C1 segment of cervical spinal cord (tissue), 14 donors: ENCODE data around the gene KL.

Experiments used
- DNase-seq, 14 donors: peaks; one replicate each; lab custom pipeline; 2025; lab: John Stamatoyannopoulos, UW

KL gene

DNA sequence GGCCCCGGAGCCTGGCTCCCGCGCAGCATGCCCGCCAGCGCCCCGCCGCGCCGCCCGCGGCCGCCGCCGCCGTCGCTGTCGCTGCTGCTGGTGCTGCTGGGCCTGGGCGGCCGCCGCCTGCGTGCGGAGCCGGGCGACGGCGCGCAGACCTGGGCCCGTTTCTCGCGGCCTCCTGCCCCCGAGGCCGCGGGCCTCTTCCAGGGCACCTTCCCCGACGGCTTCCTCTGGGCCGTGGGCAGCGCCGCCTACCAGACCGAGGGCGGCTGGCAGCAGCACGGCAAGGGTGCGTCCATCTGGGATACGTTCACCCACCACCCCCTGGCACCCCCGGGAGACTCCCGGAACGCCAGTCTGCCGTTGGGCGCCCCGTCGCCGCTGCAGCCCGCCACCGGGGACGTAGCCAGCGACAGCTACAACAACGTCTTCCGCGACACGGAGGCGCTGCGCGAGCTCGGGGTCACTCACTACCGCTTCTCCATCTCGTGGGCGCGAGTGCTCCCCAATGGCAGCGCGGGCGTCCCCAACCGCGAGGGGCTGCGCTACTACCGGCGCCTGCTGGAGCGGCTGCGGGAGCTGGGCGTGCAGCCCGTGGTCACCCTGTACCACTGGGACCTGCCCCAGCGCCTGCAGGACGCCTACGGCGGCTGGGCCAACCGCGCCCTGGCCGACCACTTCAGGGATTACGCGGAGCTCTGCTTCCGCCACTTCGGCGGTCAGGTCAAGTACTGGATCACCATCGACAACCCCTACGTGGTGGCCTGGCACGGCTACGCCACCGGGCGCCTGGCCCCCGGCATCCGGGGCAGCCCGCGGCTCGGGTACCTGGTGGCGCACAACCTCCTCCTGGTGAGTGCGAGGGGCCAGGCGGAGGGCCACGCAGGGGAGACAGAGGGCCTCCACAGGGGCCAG, at the start of gene KL:
Gene KL (plus strand): TSS at position 10 of the 909 bp plus-strand sequence. CDS start 18 bp downstream, at position 28.
- DNase-seq, result no peak

GRCh38 chr13:32967584-32968182, 48.5 kb upstream of the KL start:
- no peak for DNase-seq

DNA sequence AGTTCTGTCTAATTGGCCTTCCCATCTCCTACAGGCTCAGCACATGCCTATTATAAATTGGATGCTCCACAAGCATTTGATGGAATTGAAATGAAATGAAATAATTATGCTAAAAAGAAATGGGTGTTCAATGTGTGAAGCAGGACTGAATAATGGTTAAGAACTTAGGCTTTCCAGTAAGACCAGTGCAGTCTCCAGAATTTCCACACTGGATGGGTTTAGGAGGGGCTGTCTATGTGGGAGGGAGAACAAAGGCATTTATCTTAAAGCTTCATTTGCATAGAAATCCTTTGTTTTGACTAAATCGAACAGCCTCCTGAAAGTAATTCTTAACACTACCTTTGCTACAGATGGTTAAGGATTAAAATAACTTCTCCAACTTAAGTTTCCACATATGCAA, 47.9 kb upstream of the KL start:
- DNase-seq, result no peak

GRCh38 chr13:32968793-32969192, 47.4 kb upstream of the KL start:
- DNase-seq, result no peak

DNA sequence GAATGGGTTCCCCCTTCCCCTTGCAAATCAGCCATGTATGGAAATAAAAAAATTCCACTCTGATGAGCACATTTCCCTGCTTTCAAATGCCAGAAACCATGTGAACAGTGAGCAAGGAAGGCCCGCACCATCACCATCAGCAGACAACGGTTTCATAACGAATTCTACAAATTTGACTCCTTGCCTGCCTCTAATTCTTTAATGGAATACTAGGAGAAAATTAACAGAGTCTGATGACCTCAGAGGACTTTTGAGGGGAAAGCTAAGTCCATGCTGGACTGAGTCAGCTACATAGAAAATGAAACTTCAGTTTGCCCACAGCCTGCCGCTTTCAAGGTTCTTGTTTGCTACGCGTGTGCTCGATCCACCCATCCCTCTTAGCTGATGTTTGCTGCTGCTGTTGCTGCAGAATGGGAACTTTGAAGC, 46.7 kb upstream of the KL start:
- no peak for DNase-seq

DNA sequence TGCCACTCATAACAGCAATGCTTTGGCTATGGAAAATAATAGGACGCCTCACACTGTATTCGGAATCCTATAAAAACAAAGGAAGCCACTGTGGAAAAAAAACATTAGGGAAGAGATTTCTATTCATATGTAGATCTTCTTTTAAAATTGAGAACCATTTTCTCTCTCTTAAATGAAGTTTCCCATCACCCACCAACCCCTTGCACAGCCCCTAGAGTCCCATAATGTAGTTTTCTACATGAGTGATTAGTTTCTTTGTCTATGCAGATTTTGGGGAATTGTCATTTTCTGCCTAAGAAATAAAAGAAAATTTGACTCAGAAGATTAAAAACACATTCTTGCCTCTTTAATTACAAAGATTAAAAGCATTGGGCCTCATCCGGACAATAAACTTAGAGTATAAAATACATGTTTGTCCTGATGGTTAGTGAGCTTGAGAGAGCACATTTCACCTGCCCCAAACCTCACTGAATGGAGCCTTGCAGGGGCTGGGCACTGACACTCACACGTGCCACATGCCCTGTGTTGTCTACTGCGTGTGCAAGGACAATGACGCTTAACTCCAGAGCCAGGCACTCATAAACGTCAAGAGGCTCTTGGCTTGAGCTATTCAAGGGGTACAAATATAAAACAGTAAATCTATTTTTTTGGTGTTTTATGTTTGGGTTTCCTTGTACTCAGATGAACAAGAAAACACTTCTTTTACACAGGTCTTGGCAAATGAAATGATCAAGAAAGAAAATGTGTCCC, 40.0 kb upstream of the KL start:
- no peak for DNase-seq

- DNase-seq, result no peak
Observed at GRCh38 chr13:32976912-32977311, 39.3 kb upstream of the KL start.

GRCh38 chr13:32977321-32977720, 38.9 kb upstream of the KL start:
- DNase-seq, result no peak

DNA sequence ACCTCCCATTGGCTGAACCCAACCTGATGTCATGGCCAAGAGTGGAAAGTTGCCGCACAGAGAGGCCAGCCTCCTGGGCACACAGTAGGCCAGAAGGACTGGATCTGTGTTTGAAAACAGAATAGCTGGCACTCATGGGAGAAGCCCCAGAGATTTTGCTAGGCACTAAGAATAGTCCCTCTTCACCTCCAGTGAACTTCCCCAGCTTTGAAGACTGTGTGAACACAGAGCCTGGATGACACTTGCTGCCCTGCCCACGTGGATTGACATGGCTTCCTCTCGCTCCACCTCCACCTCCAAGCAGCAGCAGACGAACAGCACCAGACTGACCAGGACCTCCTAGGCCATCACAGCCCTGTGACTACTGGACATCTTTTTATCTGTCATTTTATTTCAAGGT, 37.9 kb upstream of the KL start:
- DNase-seq, result no peak

DNA sequence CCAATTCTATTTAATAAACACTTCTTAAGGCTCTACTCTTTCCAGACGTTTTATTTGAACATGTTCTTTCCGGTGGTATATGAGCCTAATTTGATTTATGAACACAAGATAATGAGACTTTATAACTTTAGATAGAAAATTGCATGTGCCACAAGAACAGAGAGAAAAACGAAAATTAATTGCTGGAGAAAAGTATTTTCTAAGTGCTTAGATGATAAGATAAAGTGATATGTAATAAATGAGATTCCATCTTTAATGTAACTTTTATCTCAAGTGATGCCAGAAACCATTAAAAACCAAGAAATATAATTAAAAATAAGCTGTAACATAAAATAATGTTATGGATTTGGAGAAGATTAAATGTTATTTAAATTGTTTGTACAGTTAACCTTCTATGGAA, 33.2 kb upstream of the KL start:
- no peak for DNase-seq

GRCh38 chr13:32984857-32985626, 31.2 kb upstream of the KL start:
- DNase-seq, result no peak

DNA sequence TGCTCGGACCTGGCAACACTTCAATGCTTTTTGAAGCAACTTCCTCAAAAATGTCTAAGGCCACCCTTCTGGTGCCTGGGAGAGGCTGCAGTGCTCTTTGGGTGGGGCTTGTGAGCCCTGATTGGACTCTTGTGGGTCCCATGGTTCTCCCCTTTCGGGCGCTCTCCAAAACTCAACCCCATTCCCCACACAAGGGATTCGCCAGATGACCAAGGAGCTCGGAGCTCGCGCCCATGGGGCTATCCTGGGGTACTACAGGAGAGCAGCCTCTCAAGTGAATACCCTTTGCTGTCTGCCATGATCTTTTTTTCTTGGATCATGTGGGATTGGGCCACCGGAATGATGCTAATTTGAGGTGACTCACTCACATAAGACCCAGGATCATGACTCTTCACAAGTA, 29.7 kb upstream of the KL start:
- DNase-seq, result no peak

- DNase-seq, result no peak
Observed at GRCh38 chr13:32987462-32987861, 28.8 kb upstream of the KL start.

DNA sequence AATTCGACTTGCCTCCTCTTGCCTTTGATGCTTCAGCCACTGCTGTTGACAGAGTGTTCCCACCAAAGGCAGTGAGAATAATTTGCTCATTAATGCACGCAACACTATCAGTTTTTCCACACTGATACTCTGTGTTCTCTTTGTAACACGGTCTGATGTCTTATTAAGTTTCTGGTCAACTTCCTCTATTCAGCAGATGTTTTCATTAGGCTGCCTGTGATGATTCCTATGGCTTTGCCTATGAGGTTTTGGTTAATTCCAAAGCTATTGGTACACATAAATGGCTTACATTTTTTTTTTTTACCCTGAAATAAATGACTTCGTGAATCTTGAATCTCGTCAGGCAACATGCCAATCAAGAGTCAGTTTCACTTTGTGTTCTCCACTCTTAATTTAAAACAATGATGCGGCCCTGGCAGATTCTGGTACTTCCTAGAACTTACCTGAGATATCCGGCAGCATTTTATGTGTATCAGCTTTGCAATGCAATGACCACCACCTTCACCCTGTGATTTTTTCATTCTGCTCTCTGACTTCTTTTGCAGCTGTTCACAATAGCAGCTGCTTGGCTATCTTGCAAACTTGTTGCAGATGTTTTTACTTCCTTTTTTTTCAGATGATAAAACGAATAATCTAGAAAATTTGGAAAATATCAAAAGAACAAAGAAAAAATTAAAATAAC, 27.5 kb upstream of the KL start:
- DNase-seq, result no peak

- no peak for DNase-seq
Observed at GRCh38 chr13:32989290-32989667, 26.9 kb upstream of the KL start.

DNA sequence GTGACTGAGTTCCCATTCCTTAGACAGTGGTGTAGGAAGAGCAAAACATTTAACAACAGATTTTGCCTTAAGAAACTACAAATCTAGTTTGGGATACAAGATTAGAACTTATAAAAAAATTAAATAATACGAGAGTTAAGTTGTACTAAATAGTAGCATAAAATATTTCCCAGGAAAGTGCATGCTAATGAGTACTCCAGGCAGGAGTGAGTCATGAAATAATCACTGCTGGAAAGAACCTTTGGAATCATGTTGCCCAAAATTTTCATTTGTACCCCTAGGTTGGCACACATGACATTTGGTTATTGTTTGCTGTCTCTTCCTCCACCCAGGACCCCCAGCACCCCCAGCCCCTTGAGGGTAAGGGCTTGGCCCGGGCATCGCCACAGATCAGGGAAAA, 26.3 kb upstream of the KL start:
- DNase-seq, result no peak

GRCh38 chr13:32993145-32993544, 23.1 kb upstream of the KL start:
- DNase-seq, result no peak

DNA sequence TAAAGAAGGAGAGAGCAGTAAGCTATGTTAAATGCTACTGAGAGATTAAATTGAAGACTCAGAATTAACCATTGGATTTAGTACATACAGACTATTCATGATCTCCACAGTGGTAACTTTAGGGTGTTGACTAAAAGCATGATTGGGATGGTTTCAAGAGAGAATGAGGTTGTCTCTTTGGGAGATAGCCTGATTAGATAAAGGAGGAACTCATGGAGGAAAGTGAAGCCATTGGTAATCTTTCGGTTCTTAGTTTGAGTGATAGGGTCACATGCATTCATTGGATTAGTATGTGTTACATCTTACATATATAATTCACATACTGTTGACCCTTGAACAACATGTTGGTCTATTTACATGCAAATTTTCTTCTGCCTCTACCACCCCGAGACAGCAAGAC, 18.8 kb upstream of the KL start:
- DNase-seq, result no peak

- no peak for DNase-seq
Observed at GRCh38 chr13:32998966-32999365, 17.3 kb upstream of the KL start.

DNA sequence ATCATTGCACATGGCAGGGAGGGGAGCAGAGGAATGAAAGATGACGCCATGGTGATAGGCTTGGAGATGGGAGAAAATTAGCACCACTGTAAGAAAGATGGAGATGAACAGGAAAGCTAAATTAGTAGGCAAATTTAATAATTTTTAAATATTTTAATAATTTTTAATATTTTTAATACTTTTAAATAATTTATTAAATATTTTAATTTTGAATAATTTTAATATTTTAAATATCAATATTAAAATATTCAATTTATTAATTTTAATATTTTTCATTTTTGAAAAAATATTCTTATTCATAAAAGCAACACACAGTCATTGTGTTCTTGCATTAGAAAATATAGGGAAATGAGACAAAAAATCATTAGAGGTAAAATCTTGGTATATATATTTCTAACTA, 15.9 kb upstream of the KL start:
- DNase-seq, result no peak

GRCh38 chr13:33003458-33004019, 12.7 kb upstream of the KL start:
- DNase-seq, result no peak
